Anterior cingulate cortex (tissue), 58 donors: ENCODE data around the gene AMBRA1.
A peak's percentile ranks its signal among the peaks of the same experiment; 100 is the strongest.

Source experiments
- DNase-seq, 58 donors: peaks; one replicate each; lab custom pipeline; 2025; lab: John Stamatoyannopoulos, UW

The AMBRA1 gene

DNA sequence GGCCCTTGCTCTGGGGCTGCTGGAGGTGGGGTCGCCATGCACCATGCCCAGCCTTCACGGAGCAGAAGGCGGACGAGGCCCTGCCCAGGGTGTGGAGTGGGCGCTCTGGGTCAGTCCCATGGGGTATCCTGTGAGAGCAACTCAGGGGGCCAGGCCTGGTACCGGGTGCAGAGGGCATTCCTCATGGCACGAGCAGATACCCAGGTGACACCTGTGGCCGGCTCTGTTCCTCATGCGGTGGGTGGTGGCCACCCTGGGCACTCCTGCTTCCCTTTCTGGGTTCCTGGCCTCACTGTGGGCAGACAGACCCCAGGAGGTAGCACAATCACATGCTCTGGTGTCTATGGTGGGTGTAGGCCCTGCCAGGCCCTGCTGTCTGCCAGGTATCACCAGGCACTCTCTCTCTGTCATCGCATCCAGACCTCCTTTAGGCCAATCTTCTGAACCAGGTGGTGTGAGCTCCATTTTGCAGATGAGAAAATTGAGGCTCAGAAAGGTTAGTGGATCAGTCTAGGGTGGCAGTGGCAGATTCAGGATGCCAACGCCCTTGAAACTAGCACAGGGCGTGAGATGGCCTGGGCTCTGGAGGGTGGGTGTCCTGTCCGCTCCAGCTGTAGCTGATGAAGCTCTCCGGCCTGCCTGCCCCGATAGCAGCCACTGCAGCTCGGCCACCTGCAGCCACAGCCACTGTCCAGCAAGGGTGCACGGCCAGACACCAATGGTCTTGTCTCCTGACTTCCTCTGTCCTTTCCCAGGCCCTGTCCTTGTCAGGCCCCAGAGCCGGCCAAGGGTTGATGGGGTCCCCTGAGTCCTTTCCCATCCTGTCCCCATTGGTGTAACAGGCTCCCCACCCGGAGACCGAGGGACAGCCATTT, 231.4 kb downstream of the AMBRA1 start:
- no peak for DNase-seq

DNA sequence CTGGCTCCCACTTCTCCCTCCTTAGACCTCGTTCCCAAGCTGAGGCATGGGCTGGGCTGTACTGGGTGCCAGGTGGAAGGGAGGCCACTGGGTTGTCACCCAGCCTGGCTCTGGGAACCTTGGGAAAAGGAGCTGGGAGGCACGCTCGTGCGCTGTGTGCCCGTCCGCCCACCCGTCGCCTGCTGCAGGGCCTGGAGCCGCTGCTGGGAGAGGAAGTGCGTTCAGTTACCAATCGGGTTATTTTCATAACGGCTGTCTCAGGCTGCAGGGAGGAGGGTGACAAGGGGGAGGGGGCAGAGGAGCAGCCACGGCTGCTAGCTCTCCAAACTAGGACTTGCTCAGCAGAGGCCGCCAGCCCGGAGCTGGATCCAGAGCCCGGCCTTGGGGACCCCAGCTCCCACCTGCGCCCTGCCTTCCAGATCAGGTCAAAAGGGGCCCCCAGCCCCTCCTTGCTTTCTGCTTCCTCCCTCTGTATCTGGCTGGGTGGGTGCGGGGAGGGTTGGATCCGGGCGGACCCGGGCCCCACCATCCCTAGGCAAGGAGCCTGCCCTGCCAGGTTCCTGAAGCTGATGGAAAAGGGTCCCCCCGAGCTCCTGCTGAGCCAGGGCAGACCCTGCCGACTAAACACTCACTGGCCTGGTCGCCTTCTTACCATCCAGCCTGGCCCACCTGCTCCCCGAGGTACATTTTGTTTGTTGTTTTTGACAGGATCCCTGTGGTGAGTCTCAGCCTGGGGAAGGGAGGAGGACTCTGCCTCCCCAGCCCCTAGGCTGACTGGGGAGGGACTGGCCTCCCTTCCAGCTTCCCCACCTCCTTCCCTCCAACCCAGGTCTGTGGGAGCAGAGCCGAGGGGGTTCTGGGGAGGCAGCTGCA, 232.3 kb downstream of the AMBRA1 start:
- peak in 48 of 58 donors; percentile 29 to 91 (median 61) for DNase-seq

DNA sequence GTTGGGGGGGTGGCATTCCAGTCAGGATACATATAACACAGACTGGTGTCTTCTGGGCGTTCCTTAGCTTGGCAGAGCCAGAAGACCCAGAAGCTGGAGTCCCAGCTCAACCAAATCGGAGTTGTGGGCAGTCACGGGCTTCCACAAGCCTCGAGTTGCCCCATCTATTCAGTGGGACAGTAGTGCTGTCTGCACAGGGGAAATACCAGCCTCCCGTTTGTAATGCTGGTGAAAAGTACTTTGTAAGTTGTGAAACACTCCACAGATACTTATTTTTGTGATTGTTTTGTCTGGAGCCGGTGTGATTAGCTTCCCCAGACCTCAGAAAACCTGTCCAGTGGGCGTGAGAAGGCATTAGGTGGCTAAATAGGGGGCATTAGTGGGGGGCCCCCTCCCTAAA, 232.9 kb downstream of the AMBRA1 start:
- DNase-seq, result no peak

DNA sequence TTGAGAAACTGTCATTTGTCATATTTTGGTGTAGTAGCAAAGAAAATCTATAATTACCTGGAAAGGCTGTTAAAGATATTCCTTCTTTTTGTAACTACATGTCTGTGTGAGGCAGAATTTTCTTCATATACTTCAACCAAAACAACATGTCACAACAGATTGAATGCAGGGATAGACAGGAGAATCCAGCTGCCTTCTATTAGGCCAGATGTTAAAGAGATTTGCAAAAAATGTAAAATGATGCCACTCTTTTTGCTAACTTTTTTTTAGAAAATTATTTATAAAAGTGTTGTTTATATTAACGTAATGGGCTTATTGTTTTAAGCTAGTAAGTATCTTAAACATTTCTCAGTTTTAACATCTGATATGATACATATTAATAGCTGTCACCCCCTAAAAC, 233.9 kb downstream of the AMBRA1 start:
- DNase-seq, result no peak

DNA sequence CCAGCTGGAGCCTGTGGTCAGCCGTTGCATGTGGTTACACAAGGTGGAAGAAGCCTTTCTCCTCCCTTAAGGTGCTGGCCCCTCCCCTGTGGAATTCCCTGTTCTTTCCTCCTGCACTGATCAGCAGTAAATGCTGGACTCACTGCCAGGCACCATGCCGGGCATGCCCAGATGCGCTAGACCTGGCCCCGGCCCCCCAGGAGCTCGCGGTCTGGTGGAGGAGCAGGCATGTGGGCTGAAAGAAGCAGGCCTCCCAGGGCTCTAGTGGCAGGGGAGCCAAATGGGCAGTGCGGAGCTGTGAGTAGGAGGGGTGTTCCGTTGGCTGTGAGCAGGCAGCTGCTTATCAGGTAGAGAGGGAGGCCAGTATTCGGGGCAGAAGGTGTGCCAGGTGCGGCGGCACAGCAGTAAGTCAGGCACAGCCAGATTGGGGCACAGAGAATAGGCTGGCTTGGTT, 236.3 kb downstream of the AMBRA1 start:
- no peak for DNase-seq

DNA sequence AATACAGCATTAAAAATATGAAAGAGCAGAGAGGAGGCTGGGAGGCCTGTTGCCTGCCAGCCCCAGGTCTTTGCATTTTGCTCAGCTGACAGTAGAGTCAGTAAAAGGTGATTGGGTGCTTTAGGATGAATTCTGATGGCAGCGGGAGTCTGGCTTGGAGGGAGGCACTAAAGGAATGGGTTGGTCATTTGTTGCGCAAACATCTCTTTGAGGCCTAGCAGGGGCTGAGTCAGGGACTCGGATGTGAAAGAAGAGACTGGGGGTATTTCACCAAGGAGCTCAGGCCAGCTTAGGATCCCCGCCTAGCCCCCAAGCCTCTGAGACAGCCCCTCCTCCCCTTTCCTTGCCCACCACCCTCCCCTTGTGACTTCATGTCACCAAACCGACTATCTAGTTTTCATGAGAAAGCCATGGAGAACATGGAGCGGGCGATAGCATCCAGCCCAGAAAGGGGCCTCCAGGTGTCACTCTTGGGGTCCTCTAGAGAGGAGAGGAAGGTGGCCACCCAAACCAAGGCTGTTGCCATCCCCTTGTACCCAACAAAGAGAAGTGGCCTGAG, 236.8 kb downstream of the AMBRA1 start:
- DNase-seq, result no peak

DNA sequence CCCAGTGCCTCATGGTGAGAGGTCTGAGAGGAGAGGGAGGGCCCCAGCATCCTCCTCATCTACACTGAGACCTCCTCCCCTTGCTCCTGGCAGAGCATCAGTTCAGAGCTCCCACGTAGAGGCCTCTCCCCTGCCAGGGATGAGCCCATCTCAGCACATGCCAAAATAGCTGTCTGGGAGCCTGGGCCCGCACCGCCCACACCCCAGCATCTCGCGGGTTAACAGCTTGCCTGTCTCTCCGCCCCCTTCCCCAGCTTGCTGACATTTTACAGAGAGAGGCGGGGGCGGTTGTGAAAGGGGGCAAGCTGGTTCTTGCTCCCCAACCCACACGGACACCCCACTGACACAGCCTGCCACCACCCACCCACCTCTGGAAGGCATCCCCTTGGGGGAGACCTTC, 240.1 kb downstream of the AMBRA1 start:
- DNase-seq, result peak in 31 of 58 donors; percentile 25 to 79 (median 45)

DNA sequence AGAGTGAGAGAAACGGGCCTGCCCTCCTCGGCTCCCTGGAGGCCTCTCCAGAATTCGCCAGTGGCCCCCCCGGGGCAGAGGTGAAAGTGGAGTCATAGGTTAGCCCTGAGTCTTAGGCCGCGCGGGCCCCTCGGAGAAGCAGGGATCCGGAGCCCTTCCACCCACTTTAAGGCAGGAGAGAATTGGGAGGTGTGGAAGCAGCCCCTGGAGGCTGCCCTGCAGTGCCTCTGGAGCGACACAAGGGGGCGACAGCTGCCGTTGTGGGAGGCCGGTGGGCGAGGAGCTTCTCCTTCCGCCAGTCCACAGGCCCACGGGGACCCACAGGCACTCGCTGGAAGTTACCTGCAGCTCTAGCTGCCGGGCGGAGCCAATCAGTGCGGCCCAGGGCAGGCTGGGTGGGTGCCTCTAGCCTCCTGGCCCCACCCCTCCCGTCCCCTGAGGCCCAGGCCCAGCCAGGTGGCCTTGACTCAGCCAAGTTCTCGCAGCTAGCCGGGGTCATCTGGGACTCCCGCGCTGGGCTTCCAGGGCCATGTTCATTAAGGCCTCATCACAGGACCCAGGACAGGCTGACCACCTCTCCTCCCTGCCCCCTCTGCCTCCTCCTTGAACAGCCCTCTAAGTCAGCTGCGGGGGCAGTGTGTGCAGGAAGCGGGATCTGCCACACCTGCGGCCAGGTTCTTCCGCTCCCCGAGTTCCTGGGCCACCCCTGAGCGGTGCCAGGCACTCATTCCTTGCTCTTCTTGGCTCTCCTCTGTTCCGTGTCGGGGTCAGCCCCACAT, 241.6 kb downstream of the AMBRA1 start:
- DNase-seq, result peak in 28 of 58 donors; percentile 23 to 70 (median 37)

DNA sequence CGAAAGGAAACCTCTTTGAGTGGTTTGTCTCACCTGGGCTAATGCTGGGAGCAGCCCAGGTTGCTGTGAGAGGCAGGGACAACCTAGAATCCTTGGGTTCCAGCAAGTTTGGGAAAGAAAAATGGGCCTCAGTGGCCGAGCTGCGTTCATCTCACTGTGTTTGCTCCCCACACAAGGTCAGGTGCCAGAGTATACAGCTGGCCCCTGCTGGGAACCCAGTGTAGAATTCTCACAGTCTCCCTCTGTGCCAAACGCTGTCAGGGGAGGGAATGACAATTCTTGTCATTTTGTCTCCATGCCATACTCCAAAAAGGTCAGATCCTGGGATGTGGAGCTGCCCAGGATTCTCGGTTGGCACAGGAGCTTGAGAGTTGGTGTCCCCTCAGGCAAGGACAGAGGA, 242.2 kb downstream of the AMBRA1 start:
- DNase-seq, result no peak

DNA sequence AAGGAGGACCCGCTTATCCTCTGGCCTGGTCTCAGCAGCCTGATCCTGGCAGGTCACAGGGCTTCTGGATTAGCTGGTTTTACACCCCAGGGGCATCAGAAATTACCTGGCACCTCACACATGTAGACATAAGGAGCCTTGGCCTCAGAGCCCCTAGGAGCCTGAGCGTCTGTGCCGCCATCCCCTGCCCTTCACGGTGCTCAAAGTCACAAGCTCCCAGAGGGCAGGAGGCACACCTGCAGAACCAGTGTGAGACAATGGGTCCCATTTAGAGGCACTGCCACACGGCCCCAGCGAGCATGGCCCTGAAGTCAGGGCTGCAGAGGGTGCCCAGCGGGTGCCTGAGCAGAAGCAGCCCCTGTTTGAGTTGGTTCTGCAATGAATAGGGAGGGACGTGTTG, 242.7 kb downstream of the AMBRA1 start:
- no peak for DNase-seq

DNA sequence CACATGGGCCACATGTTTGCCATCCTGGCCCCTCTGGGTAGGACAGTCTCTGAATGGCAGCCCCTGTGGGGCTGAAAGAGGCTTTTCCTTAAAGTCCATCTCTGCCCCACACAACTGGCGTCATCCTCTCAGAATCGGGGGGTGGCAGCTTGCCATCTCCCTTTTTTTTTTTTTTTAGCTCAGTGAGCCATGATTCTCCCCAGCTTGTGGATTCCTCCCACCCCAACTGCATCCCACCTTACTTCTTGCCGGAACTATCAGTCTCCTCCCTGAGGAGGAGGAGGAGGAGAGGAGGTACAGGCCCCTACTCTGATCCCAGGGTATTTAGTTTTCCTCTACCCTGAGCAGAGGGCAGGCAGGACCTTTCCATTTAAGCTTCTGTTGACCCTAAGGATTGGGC, 243.1 kb downstream of the AMBRA1 start:
- DNase-seq, result peak in 4 of 58 donors; percentile 20 to 52 (median 38)

DNA sequence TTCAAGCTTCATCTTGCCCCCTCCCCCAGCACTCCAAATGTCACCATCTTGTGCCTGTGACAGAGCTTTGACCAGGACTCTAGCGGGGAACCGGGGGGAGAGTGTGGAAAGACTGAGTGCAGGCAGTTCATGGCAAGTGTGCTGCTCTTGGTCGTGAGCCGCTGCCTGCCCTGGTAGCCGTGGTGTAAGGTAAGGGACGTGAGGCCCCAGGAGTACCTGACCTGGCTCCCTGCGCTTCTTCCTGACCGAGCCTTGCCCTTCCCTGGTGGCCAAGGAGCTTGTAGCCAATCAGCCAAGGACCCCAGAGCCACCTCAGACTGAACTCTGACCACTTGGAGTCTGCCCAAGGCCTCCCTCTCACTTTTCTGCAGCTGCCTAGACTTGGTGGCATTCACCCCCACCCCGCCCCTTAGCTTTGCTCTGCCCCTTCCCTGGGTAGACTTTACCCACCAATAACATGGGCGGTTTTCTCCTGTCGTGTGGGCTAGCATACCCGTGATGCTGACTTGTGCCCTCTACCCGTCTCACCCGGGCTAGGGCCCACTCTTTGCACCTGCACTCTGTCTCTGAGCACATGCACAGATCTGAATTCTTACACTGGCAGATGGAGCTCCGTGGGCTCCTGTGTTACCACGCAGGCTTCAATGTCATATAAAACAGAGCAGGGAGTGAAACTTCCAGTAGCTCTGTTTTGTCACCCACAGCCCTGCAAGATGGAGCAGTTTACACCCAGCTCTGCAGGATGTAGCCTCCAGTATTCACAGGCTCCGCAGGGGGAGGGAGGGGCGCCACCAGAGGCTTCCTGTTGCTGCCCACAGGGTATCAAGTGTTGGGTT, 245.0 kb downstream of the AMBRA1 start:
- peak in 2 of 58 donors; percentile 34 to 62 for DNase-seq

DNA sequence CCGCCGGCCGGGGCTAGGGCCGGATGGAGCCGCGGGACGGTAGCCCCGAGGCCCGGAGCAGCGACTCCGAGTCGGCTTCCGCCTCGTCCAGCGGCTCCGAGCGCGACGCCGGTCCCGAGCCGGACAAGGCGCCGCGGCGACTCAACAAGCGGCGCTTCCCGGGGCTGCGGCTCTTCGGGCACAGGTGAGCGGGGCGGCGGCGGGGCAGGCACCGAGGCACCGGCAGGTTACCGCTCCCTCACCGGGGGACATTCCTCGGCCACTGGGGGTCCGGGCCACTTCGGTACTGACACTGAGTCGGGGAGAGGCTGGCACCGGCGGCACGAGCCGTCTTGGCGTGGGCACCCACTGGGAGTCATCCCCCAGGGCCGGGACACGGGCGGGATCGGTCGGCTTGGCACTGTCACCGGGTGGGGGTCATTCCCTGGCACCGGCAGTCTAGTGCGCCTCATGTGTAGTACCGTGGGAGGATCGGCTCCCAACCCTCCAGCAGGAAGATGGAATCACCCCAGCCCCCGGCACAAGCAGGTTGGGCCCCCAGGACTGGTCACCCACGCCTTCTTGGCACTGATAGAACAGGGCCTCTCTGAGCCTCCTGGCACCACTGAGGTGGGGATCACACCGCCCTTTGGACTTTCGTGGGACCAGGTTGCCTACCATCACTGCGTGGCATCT, 246.0 kb downstream of the AMBRA1 start:
- DNase-seq, result peak in 1 of 58 donors; percentile 37

DNA sequence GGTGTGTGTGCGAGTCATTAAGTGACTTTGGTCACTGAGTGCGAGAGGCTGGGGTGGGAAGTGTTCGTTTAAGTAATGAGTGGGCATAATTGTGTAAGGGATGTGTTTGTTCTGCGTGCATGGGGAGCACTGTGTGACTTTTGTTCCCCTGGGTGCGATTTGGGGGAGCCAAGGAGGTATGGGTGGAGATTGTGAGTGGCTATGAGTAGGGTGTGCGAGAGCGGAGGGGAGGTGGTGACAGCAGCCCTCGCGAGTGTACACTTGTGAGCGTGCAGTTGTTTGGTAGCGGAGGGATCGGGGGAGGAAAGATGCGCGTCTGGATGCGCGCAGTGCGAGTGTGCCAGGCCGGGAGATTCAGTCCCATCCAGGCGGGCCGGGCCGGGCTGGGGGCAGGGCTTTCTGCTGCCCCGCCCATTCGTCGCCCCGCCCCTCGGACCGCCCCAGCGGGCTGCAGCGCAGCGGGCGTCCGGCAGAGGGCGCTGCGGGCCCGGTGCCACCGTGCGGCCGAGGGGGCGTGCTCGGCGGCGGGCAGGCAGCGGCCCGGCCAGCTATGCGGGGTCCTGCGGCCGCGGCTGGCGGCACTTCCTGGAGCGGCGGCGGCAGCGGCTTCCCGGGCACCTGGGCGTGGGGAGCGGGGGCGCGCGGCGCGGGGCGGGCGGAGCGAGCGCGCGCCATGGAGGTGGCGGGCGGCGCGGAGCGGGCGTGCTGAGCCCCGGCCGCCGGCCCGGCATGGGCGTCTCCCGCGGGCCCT, 246.8 kb downstream of the AMBRA1 start, which contains the start of gene DGKZ:
DGKZ (plus strand) TSS at position 578 of the 751 bp plus-strand sequence. CDS start 197 bp downstream, outside the sequence.
- DNase-seq, result peak in 57 of 58 donors; percentile 39 to 92 (median 80)
